ENCODE measurements around the gene ESF1. TPM values are rescaled to one million over a fixed set of nuclear protein-coding genes. Genes with fewer than 3 reads are reported as not detected.

ESF1 gene
- total and polyA plus RNA-seq, 2 experiments from 2014 or later = 20.5 to 71.7 TPM

- Mint-ChIP-seq H3K27me3 (ENCODE audit: insufficient read depth, low read depth, poor library complexity) (no peaks in the 10 kb centered on the region), H3K4me1 (no peaks in the 10 kb centered on the region), H3K36me3 (ENCODE audit: low read depth) (peaks cover 61% of the 10 kb centered on the region), H3K4me3 (no peak overlapping the region), H3K9me3 (no peaks in the 10 kb centered on the region; the same call in 2 of the 3 replicates), H3K27ac (no peak overlapping the region)
- no peaks in the 10 kb centered on the region for H4K20me1 ChIP-seq (replicated peaks; ENCODE audit: insufficient read depth)
- no peak overlapping the region for H3K27ac ChIP-seq (ENCODE audit: low read depth)
- ATAC-seq = no peak
- no peaks in the 10 kb centered on the region for H3K4me1 ChIP-seq (ENCODE audit: insufficient read depth)
- H2AFZ ChIP-seq = no peak overlapping the region
- no peak for DNase-seq (ENCODE audit: low spot score)
- H3K9me2 ChIP-seq (ENCODE audit: insufficient read depth) = no peaks in the 10 kb centered on the region
- no peak overlapping the region for H3K4me2 ChIP-seq
- TF ChIP-seq REST (IDR thresholded peaks at IDR 0.05; ENCODE audit: unreplicated experiment) (no peak), CTCF (conservative IDR thresholded peaks at IDR 0.05; ENCODE audit: low read depth in 2 of 2) (no peak), EZH2phosphoT487 (IDR thresholded peaks at IDR 0.05; ENCODE audit: unreplicated experiment) (no peak), CREB1 (CRISPR knock-in tag; IDR thresholded peaks at IDR 0.05; ENCODE audit: low read depth) (no peak), POLR2AphosphoS5 (IDR thresholded peaks at IDR 0.05; ENCODE audit: low read depth) (no peak), ETS1 (IDR thresholded peaks at IDR 0.05) (no peak), ZNF462 (CRISPR knock-in tag; IDR thresholded peaks at IDR 0.05) (no peak)
- H3K79me2 ChIP-seq (replicated peaks; ENCODE audit: insufficient read depth) = no peaks in the 10 kb centered on the region
- no peak overlapping the region for H3K4me3 ChIP-seq
- H3K36me3 ChIP-seq (ENCODE audit: insufficient read depth) = peaks cover 72% of the 10 kb centered on the region
- H3F3A ChIP-seq (replicated peaks; ENCODE audit: low read depth) = no peaks in the 10 kb centered on the region
- no peaks in the 10 kb centered on the region for H3K27me3 ChIP-seq (ENCODE audit: insufficient read depth)
Measured at GRCh38 chr20:13758884-13759283, 25.8 kb downstream of the ESF1 start.
